GM23338 (cell line): ENCODE results near the gene PXK. TPM values are rescaled to one million over a fixed set of nuclear protein-coding genes. Genes with fewer than 3 reads are reported as not detected.

Experiments
- ATAC-seq: fragments of 200-7000 bp; cut with Tn5 transposase; 3 replicates; pipeline ENCODE4 v1.9.1; 2020
- DNase-seq: peaks from one replicate; pipeline ENCODE4 v3.0.0-alpha.2; 2015; ENCODE audit warnings: low spot score
- H2AFZ ChIP-seq: fragments of 200-600 bp; sonication (generic); 2 replicates; pipeline ENCODE4 v1.8.0; 2016; ENCODE audit warnings: antibody characterized with exemption, mild to moderate bottlenecking, moderate library complexity
- H3F3A ChIP-seq: fragments of 200-600 bp; sonication (generic); replicated peaks from 2 replicates; pipeline ENCODE4 v1.8.0; 2017; ENCODE audit warnings: antibody characterized with exemption, mixed run types, low read depth
- H3K27ac ChIP-seq: fragments of 200-600 bp; sonication (generic); 2 replicates; pipeline ENCODE4 v1.6.1; 2016; ENCODE audit warnings: low read depth
- H3K27me3 ChIP-seq: fragments of 200-600 bp; sonication (generic); 2 replicates; pipeline ENCODE4 v1.8.0; 2016; ENCODE audit warnings: mild to moderate bottlenecking, mixed run types, moderate library complexity; ENCODE audit not compliant: insufficient read depth
- H3K36me3 ChIP-seq: fragments of 200-600 bp; sonication (generic); 2 replicates; pipeline ENCODE4 v1.8.0; 2016; ENCODE audit warnings: mild to moderate bottlenecking; ENCODE audit not compliant: insufficient read depth
- H3K4me1 ChIP-seq: fragments of 200-600 bp; sonication (generic); 2 replicates; pipeline ENCODE4 v1.8.0; 2016; ENCODE audit warnings: mild to moderate bottlenecking, moderate library complexity; ENCODE audit not compliant: insufficient read depth
- H3K4me2 ChIP-seq: fragments of 200-600 bp; sonication (generic); 2 replicates; pipeline ENCODE4 v1.7.1; 2017; ENCODE audit warnings: mixed run types
- H3K4me3 ChIP-seq: fragments of 200-600 bp; sonication (generic); 2 replicates; pipeline ENCODE4 v1.6.1; 2016; ENCODE audit warnings: mixed run types
- H3K79me2 ChIP-seq: fragments of 200-600 bp; sonication (generic); replicated peaks from 2 replicates; pipeline ENCODE4 v1.8.0; 2017; ENCODE audit warnings: mild to moderate bottlenecking; ENCODE audit not compliant: insufficient read depth
- H3K9me2 ChIP-seq: fragments of 200-600 bp; sonication (generic); 2 replicates; pipeline ENCODE4 v1.8.0; 2017; ENCODE audit not compliant: insufficient read depth
- H4K20me1 ChIP-seq: fragments of 200-600 bp; sonication (generic); replicated peaks from 2 replicates; pipeline ENCODE4 v1.8.0; 2017; ENCODE audit warnings: mild to moderate bottlenecking; ENCODE audit not compliant: insufficient read depth
- H3K27ac Mint-ChIP-seq: 2 replicates; pipeline ENCODE4 v1.8.0; 2020; ENCODE audit warnings: inconsistent platforms, mild to moderate bottlenecking, moderate library complexity, mixed read lengths
- H3K27me3 Mint-ChIP-seq: 3 replicates; pipeline ENCODE4 v1.8.0; 2022; ENCODE audit warnings: low read depth, mild to moderate bottlenecking, moderate library complexity, mixed read lengths, inconsistent platforms; ENCODE audit not compliant: insufficient read depth, poor library complexity
- H3K36me3 Mint-ChIP-seq: 3 replicates; pipeline ENCODE4 v1.8.0; 2021; ENCODE audit warnings: low read depth, mild to moderate bottlenecking, inconsistent platforms, moderate library complexity, mixed read lengths
- H3K4me1 Mint-ChIP-seq: 3 replicates; pipeline ENCODE4 v1.8.0; 2020; ENCODE audit warnings: mild to moderate bottlenecking, inconsistent platforms, mixed read lengths
- H3K4me3 Mint-ChIP-seq: 3 replicates; pipeline ENCODE4 v1.8.0; 2021; ENCODE audit warnings: moderate library complexity, mild to moderate bottlenecking, inconsistent platforms, mixed read lengths
- H3K9me3 Mint-ChIP-seq: 3 replicates; pipeline ENCODE4 v1.8.0; 2020; ENCODE audit warnings: moderate library complexity, mild to moderate bottlenecking, inconsistent platforms, mixed read lengths
- CREB1 ChIP-seq: fragments of 250-450 bp; sonication (Bioruptor Pico); IDR thresholded peaks from 2 replicates; pipeline ENCODE4 v1.5.0; 2020; ENCODE audit warnings: low read depth, mild to moderate bottlenecking, moderate library complexity
- EZH2 ChIP-seq: fragments of 200-600 bp; sonication (generic); IDR thresholded peaks from one replicate; pipeline ENCODE4 v1.8.0; 2017; ENCODE audit warnings: antibody characterized with exemption, mild to moderate bottlenecking, low read depth; ENCODE audit not compliant: unreplicated experiment
- EZH2phosphoT487 ChIP-seq: fragments of 200-600 bp; sonication (generic); IDR thresholded peaks from one replicate; pipeline ENCODE4 v1.8.1; 2018; ENCODE audit warnings: antibody characterized with exemption; ENCODE audit not compliant: unreplicated experiment
- JUNB ChIP-seq: IDR thresholded peaks from one replicate; pipeline ENCODE4 v1.6.1; 2016; ENCODE audit warnings: antibody characterized with exemption; ENCODE audit not compliant: unreplicated experiment
- NANOG ChIP-seq: IDR thresholded peaks from 2 replicates; pipeline ENCODE4 v1.6.1; 2016; ENCODE audit warnings: antibody characterized with exemption, borderline replicate concordance
- STAT1 ChIP-seq: IDR thresholded peaks from one replicate; pipeline ENCODE4 v1.6.1; 2016; ENCODE audit warnings: antibody characterized with exemption; ENCODE audit not compliant: unreplicated experiment
- ZNF114 ChIP-seq: fragments of 250-450 bp; sonication (Bioruptor Pico); IDR thresholded peaks from 2 replicates; pipeline ENCODE4 v1.5.0; 2020; ENCODE audit warnings: mild to moderate bottlenecking, moderate library complexity
- ZNF331 ChIP-seq: fragments of 250-450 bp; sonication (Bioruptor Pico); IDR thresholded peaks from 2 replicates; pipeline ENCODE4 v1.5.0; 2020; ENCODE audit warnings: low read depth, mild to moderate bottlenecking, moderate library complexity
- polyA plus RNA-seq: library from polyadenylated mRNA; unstranded; fragments of >200 nt; fragmentation: Nextera tagmentation; extraction: Ambion mirVana; gene quantifications from 2 replicates; pipeline ENCODE4 v1.2.1, GENCODE V29; 2016
- total RNA-seq: library from RNA; depleted of rRNA; stranded (reverse); fragments of >200 nt; shearing (Covaris generic); gene quantifications from 2 replicates; pipeline ENCODE4 v1.2.3, GENCODE V29; 2014
- TF ChIP-seq, protein P1 (sequence below): IDR thresholded peaks from 2 replicates; pipeline ENCODE4 v1.6.1; 2016; ENCODE audit warnings: antibody characterized with exemption
- TF ChIP-seq, protein P2 (sequence below): fragments of 250-450 bp; sonication (Bioruptor Pico); IDR thresholded peaks from 2 replicates; pipeline ENCODE4 v1.5.0; 2020; ENCODE audit warnings: mild to moderate bottlenecking, moderate library complexity
- TF ChIP-seq, protein P3 (sequence below): IDR thresholded peaks from one replicate; pipeline ENCODE4 v1.6.1; 2018; ENCODE audit warnings: antibody characterized with exemption; ENCODE audit not compliant: unreplicated experiment
- TF ChIP-seq, protein P4 (sequence below), 2 experiments: fragments of 200-600 bp in 1 of 2; sonication (generic) in 1 of 2; conservative IDR thresholded peaks; 2 replicates each; pipeline versions ENCODE4 v1.5.1 to v1.6.1; 2016 to 2017; ENCODE audit warnings: antibody characterized with exemption in 2 of 2, low read depth in 2 of 2, mild to moderate bottlenecking in 2 of 2, moderate library complexity in 1 of 2

Gene PXK
- total and polyA plus RNA-seq, 2 experiments from 2014 or later, result 6.4 to 6.5 TPM

DNA sequence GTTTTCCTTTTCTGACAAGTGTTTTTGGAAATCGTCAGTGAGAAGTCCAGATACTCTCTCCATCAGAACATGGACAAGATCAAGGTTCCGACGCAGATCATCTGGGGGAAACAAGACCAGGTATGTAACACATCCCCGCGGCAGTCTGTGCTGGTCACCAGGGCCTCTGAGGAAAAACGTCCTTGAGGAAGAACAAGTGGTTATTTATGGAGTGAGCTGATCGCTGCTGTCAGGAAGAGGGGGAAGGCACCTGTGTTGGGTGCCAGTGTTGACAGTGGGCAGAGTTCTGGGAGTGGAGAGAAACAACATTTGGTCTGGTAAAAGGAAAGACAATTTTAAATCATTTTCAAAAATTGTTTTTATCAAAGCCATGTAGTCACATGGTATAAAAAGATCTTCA is 47.4 kb upstream of the PXK start (continued):
- TF ChIP-seq STAT1, result no peak
- TF ChIP-seq NANOG, result no peak
- TF ChIP-seq, protein P1, sequence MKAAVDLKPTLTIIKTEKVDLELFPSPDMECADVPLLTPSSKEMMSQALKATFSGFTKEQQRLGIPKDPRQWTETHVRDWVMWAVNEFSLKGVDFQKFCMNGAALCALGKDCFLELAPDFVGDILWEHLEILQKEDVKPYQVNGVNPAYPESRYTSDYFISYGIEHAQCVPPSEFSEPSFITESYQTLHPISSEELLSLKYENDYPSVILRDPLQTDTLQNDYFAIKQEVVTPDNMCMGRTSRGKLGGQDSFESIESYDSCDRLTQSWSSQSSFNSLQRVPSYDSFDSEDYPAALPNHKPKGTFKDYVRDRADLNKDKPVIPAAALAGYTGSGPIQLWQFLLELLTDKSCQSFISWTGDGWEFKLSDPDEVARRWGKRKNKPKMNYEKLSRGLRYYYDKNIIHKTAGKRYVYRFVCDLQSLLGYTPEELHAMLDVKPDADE, result no peak
- no peak for TF ChIP-seq ZNF331 (CRISPR knock-in tag)

DNA sequence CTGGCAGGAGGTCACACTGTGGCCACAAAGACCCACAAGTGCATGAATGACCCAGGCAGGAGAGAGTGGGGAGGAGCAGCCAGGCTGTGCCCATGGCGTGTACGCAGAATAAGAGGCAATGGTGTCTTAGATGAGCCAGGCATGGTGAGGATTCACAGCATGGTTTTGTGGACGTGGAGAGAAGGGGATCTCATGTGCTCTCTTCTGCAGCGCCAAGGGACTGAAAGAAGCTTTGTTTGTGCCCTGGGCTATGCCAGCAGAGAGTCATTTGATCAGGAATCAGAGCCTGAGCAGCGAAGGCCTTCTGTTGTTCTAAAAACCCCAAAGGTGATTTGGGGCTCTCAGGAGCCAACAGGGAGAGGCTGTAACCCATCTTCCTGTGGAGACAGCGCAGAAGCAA is 45.3 kb upstream of the PXK start:
- no peaks in the 10 kb centered on the region for H3K36me3 ChIP-seq
- H3K4me3 ChIP-seq, result no peak overlapping the region
- no peaks in the 10 kb centered on the region for H3F3A ChIP-seq
- no peaks in the 10 kb centered on the region for H3K4me1 Mint-ChIP-seq
- H3K9me2 ChIP-seq, result no peaks in the 10 kb centered on the region
- no peaks in the 10 kb centered on the region for H3K27me3 ChIP-seq
- ATAC-seq (no peak), DNase-seq (no peak)
- no peak overlapping the region for H2AFZ ChIP-seq
- peaks cover 26% of the 10 kb centered on the region for H3K9me3 Mint-ChIP-seq
- no peaks in the 10 kb centered on the region for H3K79me2 ChIP-seq
- no peaks in the 10 kb centered on the region for H3K4me1 ChIP-seq
- H3K27ac ChIP-seq, result no peak overlapping the region
- no peak overlapping the region for H3K4me3 Mint-ChIP-seq
- H3K27me3 Mint-ChIP-seq, result peaks cover 3% of the 10 kb centered on the region
- H3K36me3 Mint-ChIP-seq, result peaks cover 24% of the 10 kb centered on the region
- no peak overlapping the region for H3K4me2 ChIP-seq
- H4K20me1 ChIP-seq, result no peaks in the 10 kb centered on the region
- H3K27ac Mint-ChIP-seq, result no peak overlapping the region
- TF ChIP-seq, protein P1, result no peak
- no peak for TF ChIP-seq ZNF114 (CRISPR knock-in tag)
- no peak for TF ChIP-seq EZH2phosphoT487
- TF ChIP-seq EZH2, result no peak
- TF ChIP-seq, protein P2, sequence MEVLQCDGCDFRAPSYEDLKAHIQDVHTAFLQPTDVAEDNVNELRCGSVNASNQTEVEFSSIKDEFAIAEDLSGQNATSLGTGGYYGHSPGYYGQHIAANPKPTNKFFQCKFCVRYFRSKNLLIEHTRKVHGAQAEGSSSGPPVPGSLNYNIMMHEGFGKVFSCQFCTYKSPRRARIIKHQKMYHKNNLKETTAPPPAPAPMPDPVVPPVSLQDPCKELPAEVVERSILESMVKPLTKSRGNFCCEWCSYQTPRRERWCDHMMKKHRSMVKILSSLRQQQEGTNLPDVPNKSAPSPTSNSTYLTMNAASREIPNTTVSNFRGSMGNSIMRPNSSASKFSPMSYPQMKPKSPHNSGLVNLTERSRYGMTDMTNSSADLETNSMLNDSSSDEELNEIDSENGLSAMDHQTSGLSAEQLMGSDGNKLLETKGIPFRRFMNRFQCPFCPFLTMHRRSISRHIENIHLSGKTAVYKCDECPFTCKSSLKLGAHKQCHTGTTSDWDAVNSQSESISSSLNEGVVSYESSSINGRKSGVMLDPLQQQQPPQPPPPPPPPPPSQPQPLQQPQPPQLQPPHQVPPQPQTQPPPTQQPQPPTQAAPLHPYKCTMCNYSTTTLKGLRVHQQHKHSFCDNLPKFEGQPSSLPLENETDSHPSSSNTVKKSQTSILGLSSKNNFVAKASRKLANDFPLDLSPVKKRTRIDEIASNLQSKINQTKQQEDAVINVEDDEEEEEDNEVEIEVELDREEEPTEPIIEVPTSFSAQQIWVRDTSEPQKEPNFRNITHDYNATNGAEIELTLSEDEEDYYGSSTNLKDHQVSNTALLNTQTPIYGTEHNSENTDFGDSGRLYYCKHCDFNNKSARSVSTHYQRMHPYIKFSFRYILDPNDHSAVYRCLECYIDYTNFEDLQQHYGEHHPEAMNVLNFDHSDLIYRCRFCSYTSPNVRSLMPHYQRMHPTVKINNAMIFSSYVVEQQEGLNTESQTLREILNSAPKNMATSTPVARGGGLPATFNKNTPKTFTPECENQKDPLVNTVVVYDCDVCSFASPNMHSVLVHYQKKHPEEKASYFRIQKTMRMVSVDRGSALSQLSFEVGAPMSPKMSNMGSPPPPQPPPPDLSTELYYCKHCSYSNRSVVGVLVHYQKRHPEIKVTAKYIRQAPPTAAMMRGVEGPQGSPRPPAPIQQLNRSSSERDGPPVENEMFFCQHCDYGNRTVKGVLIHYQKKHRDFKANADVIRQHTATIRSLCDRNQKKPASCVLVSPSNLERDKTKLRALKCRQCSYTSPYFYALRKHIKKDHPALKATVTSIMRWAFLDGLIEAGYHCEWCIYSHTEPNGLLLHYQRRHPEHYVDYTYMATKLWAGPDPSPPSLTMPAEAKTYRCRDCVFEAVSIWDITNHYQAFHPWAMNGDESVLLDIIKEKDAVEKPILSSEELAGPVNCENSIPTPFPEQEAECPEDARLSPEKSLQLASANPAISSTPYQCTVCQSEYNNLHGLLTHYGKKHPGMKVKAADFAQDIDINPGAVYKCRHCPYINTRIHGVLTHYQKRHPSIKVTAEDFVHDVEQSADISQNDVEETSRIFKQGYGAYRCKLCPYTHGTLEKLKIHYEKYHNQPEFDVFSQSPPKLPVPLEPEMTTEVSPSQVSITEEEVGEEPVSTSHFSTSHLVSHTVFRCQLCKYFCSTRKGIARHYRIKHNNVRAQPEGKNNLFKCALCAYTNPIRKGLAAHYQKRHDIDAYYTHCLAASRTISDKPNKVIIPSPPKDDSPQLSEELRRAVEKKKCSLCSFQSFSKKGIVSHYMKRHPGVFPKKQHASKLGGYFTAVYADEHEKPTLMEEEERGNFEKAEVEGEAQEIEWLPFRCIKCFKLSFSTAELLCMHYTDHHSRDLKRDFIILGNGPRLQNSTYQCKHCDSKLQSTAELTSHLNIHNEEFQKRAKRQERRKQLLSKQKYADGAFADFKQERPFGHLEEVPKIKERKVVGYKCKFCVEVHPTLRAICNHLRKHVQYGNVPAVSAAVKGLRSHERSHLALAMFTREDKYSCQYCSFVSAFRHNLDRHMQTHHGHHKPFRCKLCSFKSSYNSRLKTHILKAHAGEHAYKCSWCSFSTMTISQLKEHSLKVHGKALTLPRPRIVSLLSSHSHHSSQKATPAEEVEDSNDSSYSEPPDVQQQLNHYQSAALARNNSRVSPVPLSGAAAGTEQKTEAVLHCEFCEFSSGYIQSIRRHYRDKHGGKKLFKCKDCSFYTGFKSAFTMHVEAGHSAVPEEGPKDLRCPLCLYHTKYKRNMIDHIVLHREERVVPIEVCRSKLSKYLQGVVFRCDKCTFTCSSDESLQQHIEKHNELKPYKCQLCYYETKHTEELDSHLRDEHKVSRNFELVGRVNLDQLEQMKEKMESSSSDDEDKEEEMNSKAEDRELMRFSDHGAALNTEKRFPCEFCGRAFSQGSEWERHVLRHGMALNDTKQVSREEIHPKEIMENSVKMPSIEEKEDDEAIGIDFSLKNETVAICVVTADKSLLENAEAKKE (CRISPR knock-in tag), result no peak
- no peak for TF ChIP-seq JUNB
- TF ChIP-seq ZNF331 (CRISPR knock-in tag), result no peak
- no peak for TF ChIP-seq STAT1
- TF ChIP-seq, protein P3, sequence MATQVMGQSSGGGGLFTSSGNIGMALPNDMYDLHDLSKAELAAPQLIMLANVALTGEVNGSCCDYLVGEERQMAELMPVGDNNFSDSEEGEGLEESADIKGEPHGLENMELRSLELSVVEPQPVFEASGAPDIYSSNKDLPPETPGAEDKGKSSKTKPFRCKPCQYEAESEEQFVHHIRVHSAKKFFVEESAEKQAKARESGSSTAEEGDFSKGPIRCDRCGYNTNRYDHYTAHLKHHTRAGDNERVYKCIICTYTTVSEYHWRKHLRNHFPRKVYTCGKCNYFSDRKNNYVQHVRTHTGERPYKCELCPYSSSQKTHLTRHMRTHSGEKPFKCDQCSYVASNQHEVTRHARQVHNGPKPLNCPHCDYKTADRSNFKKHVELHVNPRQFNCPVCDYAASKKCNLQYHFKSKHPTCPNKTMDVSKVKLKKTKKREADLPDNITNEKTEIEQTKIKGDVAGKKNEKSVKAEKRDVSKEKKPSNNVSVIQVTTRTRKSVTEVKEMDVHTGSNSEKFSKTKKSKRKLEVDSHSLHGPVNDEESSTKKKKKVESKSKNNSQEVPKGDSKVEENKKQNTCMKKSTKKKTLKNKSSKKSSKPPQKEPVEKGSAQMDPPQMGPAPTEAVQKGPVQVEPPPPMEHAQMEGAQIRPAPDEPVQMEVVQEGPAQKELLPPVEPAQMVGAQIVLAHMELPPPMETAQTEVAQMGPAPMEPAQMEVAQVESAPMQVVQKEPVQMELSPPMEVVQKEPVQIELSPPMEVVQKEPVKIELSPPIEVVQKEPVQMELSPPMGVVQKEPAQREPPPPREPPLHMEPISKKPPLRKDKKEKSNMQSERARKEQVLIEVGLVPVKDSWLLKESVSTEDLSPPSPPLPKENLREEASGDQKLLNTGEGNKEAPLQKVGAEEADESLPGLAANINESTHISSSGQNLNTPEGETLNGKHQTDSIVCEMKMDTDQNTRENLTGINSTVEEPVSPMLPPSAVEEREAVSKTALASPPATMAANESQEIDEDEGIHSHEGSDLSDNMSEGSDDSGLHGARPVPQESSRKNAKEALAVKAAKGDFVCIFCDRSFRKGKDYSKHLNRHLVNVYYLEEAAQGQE, result no peak
- TF ChIP-seq CREB1 (CRISPR knock-in tag), result no peak
- TF ChIP-seq, protein P4, sequence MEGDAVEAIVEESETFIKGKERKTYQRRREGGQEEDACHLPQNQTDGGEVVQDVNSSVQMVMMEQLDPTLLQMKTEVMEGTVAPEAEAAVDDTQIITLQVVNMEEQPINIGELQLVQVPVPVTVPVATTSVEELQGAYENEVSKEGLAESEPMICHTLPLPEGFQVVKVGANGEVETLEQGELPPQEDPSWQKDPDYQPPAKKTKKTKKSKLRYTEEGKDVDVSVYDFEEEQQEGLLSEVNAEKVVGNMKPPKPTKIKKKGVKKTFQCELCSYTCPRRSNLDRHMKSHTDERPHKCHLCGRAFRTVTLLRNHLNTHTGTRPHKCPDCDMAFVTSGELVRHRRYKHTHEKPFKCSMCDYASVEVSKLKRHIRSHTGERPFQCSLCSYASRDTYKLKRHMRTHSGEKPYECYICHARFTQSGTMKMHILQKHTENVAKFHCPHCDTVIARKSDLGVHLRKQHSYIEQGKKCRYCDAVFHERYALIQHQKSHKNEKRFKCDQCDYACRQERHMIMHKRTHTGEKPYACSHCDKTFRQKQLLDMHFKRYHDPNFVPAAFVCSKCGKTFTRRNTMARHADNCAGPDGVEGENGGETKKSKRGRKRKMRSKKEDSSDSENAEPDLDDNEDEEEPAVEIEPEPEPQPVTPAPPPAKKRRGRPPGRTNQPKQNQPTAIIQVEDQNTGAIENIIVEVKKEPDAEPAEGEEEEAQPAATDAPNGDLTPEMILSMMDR (conservative IDR thresholded peaks at IDR 0.05; ENCODE audit: low read depth in 2 of 2), result no peak
